Measurements from ENCODE around the gene SPTSSB. TPM values are rescaled to one million over a fixed set of nuclear protein-coding genes. Genes with fewer than 3 reads are reported as not detected.

The SPTSSB gene
- total RNA-seq, 2 experiments from 2014 or later = not detected

DNA sequence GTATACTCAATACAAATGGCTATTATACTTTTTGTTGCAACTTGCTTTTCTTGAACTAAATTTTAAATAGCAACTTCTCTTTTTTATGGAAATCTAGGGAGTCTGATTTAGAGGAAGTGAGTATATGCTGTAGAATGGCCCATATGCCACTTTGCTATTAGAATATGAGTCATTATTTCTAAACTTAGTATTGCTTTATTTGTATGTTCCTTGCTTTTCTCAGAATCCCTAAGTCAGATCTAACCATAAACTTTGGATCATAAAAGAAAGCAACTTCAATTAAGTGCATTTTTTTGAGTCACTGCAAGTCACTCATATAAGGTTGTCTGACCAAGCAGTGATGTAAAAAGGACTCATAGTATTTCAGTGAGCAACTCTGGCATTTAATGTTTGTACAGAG is 17.5 kb upstream of the SPTSSB start:
- Histone ChIP-seq H3K4me2 (ENCODE audit: low read length) (no peak overlapping the region), H3K4me1 (ENCODE audit: insufficient read depth, low read length, poor library complexity, severe bottlenecking) (no peaks in the 10 kb centered on the region), H3K4me3 (ENCODE audit: low read depth, low read length, poor library complexity, severe bottlenecking) (no peak overlapping the region), H2AFZ (ENCODE audit: low read length) (no peak overlapping the region), H4K20me1 (ENCODE audit: insufficient read depth, low read length) (no peaks in the 10 kb centered on the region), H3K27ac (ENCODE audit: low read depth, low read length, poor library complexity, severe bottlenecking) (no peak overlapping the region), H3K9me2 (ENCODE audit: insufficient read depth, low read length) (no peaks in the 10 kb centered on the region), H3K36me3 (ENCODE audit: insufficient read depth, low read length) (no peaks in the 10 kb centered on the region), H3K9me3 (ENCODE audit: low read length) (no peaks in the 10 kb centered on the region), H3K79me2 (ENCODE audit: insufficient read depth, low read depth, low read length) (no peaks in the 10 kb centered on the region)
- DNase-seq (ENCODE audit: low spot score) = no peak
- ChIA-PET POLR2A (interaction anchor here (1.0 kb wide), 1 partner anchor 13 kb away, joined by 3 read pairs; no protein-coding TSS in a partner anchor), CTCF (ENCODE audit: unreplicated experiment) (no interaction called here)
- TF ChIP-seq EZH2phosphoT487 (IDR thresholded peaks at IDR 0.05; ENCODE audit: borderline replicate concordance, low read depth, low read length) (no peak), CTCF (conservative IDR thresholded peaks at IDR 0.05; ENCODE audit: low read length) (no peak)
- intact Hi-C loops (cut with micrococcal nuclease; ENCODE audit: unreplicated experiment) = no loop called here
- BruUV-seq (replicated peaks) = no TSS peak

- no peaks in the 10 kb centered on the region for H3K36me3 ChIP-seq (ENCODE audit: insufficient read depth, low read length)
- H3K79me2 ChIP-seq (ENCODE audit: insufficient read depth, low read depth, low read length) = no peaks in the 10 kb centered on the region
- POLR2A ChIA-PET = interaction anchor here (0.6 kb wide), 1 partner anchor 399 kb away, joined by 3 read pairs; no protein-coding TSS in a partner anchor
- no peaks in the 10 kb centered on the region for H3K4me1 ChIP-seq (ENCODE audit: insufficient read depth, low read length, poor library complexity, severe bottlenecking)
- TF ChIP-seq EZH2phosphoT487 (IDR thresholded peaks at IDR 0.05; ENCODE audit: borderline replicate concordance, low read depth, low read length) = no peak
- TF ChIP-seq CTCF (conservative IDR thresholded peaks at IDR 0.05; ENCODE audit: low read length) = no peak
- no peak overlapping the region for H3K4me3 ChIP-seq (ENCODE audit: low read depth, low read length, poor library complexity, severe bottlenecking)
- H3K9me2 ChIP-seq (ENCODE audit: insufficient read depth, low read length) = no peaks in the 10 kb centered on the region
- no TSS peak for BruUV-seq (replicated peaks)
- no peaks in the 10 kb centered on the region for H4K20me1 ChIP-seq (ENCODE audit: insufficient read depth, low read length)
- H2AFZ ChIP-seq (ENCODE audit: low read length) = no peak overlapping the region
- H3K4me2 ChIP-seq (ENCODE audit: low read length) = no peak overlapping the region
- CTCF ChIA-PET (ENCODE audit: unreplicated experiment) = no interaction called here
- intact Hi-C loops (cut with micrococcal nuclease; ENCODE audit: unreplicated experiment) = no loop called here
- no peak overlapping the region for H3K27ac ChIP-seq (ENCODE audit: low read depth, low read length, poor library complexity, severe bottlenecking)
- no peak for DNase-seq (ENCODE audit: low spot score)
- H3K9me3 ChIP-seq (ENCODE audit: low read length) = no peaks in the 10 kb centered on the region
These were observed 15.9 kb upstream of the SPTSSB start for GRCh38 chr3:161386991-161387770.
